ENCODE results near the gene TACC2.

DNA sequence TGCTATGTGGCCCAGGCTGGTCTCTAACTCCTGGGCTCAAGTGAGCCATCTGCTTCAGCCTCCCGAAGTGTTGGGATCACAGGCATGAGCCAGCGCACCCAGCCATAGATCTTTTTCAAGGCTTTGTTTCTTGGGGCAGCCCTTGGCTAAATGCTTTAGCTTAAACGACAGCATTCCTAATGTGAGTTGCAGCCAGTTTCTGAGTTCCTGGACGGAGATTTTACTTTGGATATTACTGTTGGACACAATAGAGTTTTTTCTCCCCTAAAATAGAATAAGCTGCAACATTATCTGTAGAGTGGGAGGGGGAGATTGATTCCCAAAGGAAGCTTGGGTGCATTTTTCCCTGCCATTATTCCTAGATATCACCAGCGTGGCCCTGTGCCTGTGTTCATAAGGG, 179.1 kb downstream of the TACC2 start:
- no peak for TF ChIP-seq CTCF (IDR thresholded peaks at IDR 0.05; ENCODE audit: low read length)
- no peak for TF ChIP-seq EZH2 (IDR thresholded peaks at IDR 0.05; ENCODE audit: borderline replicate concordance, low read length)
